Karpas-422 (cell line): ENCODE results near the gene GCNT2. TPM values are rescaled to one million over a fixed set of nuclear protein-coding genes. Genes with fewer than 3 reads are reported as not detected.

Experiments used
- DNase-seq: peaks from one replicate; pipeline ENCODE4 v3.0.0-alpha.2; 2015
- H2AFZ ChIP-seq: fragments of 200-600 bp; sonication (generic); 2 replicates; pipeline ENCODE4 v1.6.1; 2014; ENCODE audit warnings: antibody characterized with exemption, low read length, mixed read lengths
- H3K27ac ChIP-seq: fragments of 200-600 bp; sonication (generic); 2 replicates; pipeline ENCODE4 v1.5.1; 2014; ENCODE audit warnings: mild to moderate bottlenecking, low read length, moderate library complexity
- H3K27me3 ChIP-seq: fragments of 200-600 bp; sonication (generic); 2 replicates; pipeline ENCODE4 v1.6.1; 2014; ENCODE audit warnings: low read length, mixed read lengths
- H3K36me3 ChIP-seq: fragments of 200-600 bp; sonication (generic); 2 replicates; pipeline ENCODE4 v1.6.1; 2014; ENCODE audit warnings: low read length, mixed read lengths; ENCODE audit not compliant: insufficient read depth
- H3K4me1 ChIP-seq: fragments of 200-600 bp; sonication (generic); 2 replicates; pipeline ENCODE4 v1.6.1; 2014; ENCODE audit warnings: mild to moderate bottlenecking, low read length, mixed read lengths
- H3K4me2 ChIP-seq: fragments of 200-600 bp; sonication (generic); 2 replicates; pipeline ENCODE4 v1.6.1; 2014; ENCODE audit warnings: low read length, low read depth, mild to moderate bottlenecking; ENCODE audit not compliant: poor library complexity, severe bottlenecking
- H3K4me3 ChIP-seq: fragments of 200-600 bp; sonication (generic); 2 replicates; pipeline ENCODE4 v1.5.1; 2014; ENCODE audit warnings: mild to moderate bottlenecking, antibody characterized with exemption, low read length, mixed read lengths
- H3K79me2 ChIP-seq: fragments of 200-600 bp; sonication (generic); 2 replicates; pipeline ENCODE4 v1.6.1; 2014; ENCODE audit warnings: mild to moderate bottlenecking, low read length, mixed read lengths
- H3K9ac ChIP-seq: fragments of 200-600 bp; sonication (generic); 2 replicates; pipeline ENCODE4 v1.6.0; 2014; ENCODE audit warnings: low read length
- H3K9me2 ChIP-seq: fragments of 200-600 bp; sonication (generic), shearing (Covaris generic); replicated peaks from 2 replicates; pipeline ENCODE4 v1.6.0; 2014; ENCODE audit warnings: mild to moderate bottlenecking, low read length, moderate library complexity; ENCODE audit not compliant: insufficient read depth
- H3K9me3 ChIP-seq: fragments of 300-700, 200-600 bp; sonication (generic); 2 replicates; pipeline ENCODE4 v1.6.1; 2014; ENCODE audit warnings: low read length, mixed read lengths
- H4K20me1 ChIP-seq: fragments of 200-600 bp; sonication (generic); 2 replicates; pipeline ENCODE4 v1.6.1; 2014; ENCODE audit warnings: mild to moderate bottlenecking, antibody characterized with exemption, low read length, low read depth; ENCODE audit not compliant: insufficient read depth
- total RNA-seq: library from RNA; depleted of rRNA; stranded (reverse); fragments of >200 nt; shearing (Covaris generic); gene quantifications from 2 replicates; pipeline ENCODE4 v1.2.3, GENCODE V29; 2014; ENCODE audit warnings: low replicate concordance

Gene GCNT2
- total RNA-seq, 1 experiment from 2014 or later = 21.3 TPM

- Histone ChIP-seq H3K4me2 (peak overlapping the region; percentile 89), H3K27ac (peak overlapping the region; percentile 98), H3K4me3 (peak overlapping the region; percentile 73), H3K4me1 (peaks cover 87% of the 10 kb centered on the region), H3K27me3 (no peaks in the 10 kb centered on the region), H2AFZ (no peak overlapping the region), H4K20me1 (no peaks in the 10 kb centered on the region), H3K9ac (peak overlapping the region; percentile 73), H3K79me2 (peaks cover 45% of the 10 kb centered on the region), H3K9me3 (no peaks in the 10 kb centered on the region), H3K36me3 (no peaks in the 10 kb centered on the region), H3K9me2 (no peaks in the 10 kb centered on the region)
- DNase-seq = peak; percentile 65
These were observed 10.8 kb downstream of the GCNT2 start for GRCh38 chr6:10531942-10532341.

DNA sequence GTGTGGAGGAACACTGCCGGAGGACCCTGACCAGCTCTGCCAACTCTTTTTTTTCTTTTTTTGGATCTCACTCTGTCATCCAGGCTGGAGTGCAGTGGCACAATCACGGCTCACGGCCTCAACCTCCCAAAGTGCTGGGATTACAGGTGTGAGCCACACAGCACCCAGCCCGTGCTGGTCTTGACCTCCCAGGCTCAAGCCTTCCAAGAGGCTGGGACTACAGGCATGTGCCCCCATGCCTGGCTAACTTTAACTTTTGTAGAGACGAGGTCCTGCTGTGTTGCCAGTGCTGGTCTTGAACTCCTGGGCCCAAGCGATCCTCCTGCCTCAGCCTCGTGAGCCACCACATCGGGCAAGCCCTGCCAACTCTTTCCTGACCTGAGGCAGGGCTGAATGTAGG lies 11.2 kb downstream of the GCNT2 start:
- DNase-seq = peak; percentile 57
- Histone ChIP-seq H3K9ac (peak overlapping the region; percentile 73), H3K9me3 (no peaks in the 10 kb centered on the region), H3K79me2 (peaks cover 49% of the 10 kb centered on the region), H3K9me2 (no peaks in the 10 kb centered on the region), H3K4me2 (peak overlapping the region; percentile 89), H3K27ac (peak overlapping the region; percentile 98), H4K20me1 (no peaks in the 10 kb centered on the region), H3K27me3 (no peaks in the 10 kb centered on the region), H3K4me1 (peaks cover 90% of the 10 kb centered on the region), H3K4me3 (peak overlapping the region; percentile 73), H3K36me3 (no peaks in the 10 kb centered on the region; the same call in 1 of the 2 replicates), H2AFZ (no peak overlapping the region)

DNA sequence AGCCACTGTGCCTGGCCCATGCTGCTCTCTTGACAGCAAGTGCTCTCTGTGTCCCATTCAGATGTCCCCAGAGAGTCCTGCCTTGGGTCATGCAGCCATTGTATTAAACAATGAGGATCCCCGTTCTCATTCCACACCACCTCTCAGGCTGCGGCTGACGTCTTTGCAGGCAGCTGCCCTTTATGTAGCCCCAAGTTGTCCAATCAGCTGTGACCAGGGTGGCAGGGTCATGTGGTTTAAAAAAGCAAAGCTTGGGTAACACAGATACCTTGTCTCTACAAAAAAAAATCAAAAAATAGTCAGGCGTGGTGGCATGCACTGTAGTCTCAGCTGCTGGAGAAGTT lies 13.2 kb downstream of the GCNT2 start:
- H3K9me3 ChIP-seq = no peaks in the 10 kb centered on the region
- H3K4me2 ChIP-seq = peak overlapping the region; percentile 89
- H3K4me1 ChIP-seq = peaks cover 89% of the 10 kb centered on the region
- H3K27ac ChIP-seq = peak overlapping the region; percentile 98
- peaks cover 64% of the 10 kb centered on the region for H3K79me2 ChIP-seq
- no peaks in the 10 kb centered on the region for H3K27me3 ChIP-seq
- H3K4me3 ChIP-seq = peak overlapping the region; percentile 63; the same call in 1 of the 2 replicates
- peak overlapping the region; percentile 73 for H3K9ac ChIP-seq
- H3K36me3 ChIP-seq = no peaks in the 10 kb centered on the region; the same call in 1 of the 2 replicates
- no peaks in the 10 kb centered on the region for H3K9me2 ChIP-seq
- no peaks in the 10 kb centered on the region for H4K20me1 ChIP-seq
- peak; percentile 90 for DNase-seq
- H2AFZ ChIP-seq = no peak overlapping the region

GRCh38 chr6:10535193-10535592 lies 14.0 kb downstream of the GCNT2 start:
- H3K4me3 ChIP-seq = peak overlapping the region; percentile 63
- H2AFZ ChIP-seq = no peak overlapping the region
- no peaks in the 10 kb centered on the region for H3K9me3 ChIP-seq
- H4K20me1 ChIP-seq = no peaks in the 10 kb centered on the region
- no peaks in the 10 kb centered on the region; the same call in 1 of the 2 replicates for H3K36me3 ChIP-seq
- peaks cover 68% of the 10 kb centered on the region for H3K79me2 ChIP-seq
- DNase-seq = peak; percentile 85
- H3K9me2 ChIP-seq = no peaks in the 10 kb centered on the region
- H3K27me3 ChIP-seq = no peaks in the 10 kb centered on the region
- H3K4me2 ChIP-seq = peak overlapping the region; percentile 89
- peak overlapping the region; percentile 98 for H3K27ac ChIP-seq
- H3K9ac ChIP-seq = peak overlapping the region; percentile 73
- peaks cover 92% of the 10 kb centered on the region for H3K4me1 ChIP-seq

DNA sequence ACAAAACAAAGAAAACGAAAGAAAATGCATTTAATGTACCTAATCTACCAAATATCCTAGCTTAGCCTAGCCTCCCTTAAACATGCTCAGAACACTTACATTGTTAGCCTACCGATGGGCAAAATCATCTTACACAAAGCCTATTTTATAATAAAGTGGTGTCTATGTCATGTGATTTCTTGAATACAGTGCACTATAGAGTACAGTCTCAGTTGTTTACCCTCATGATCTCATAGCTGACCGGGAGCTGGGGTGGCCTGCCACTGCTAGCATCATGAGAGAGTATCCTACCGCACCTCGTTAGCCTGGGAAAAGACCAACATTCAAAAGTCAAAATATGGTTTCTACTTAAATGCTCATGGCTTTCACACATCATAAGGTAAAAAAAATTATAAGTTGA lies 16.6 kb downstream of the GCNT2 start:
- Histone ChIP-seq H3K27me3 (no peaks in the 10 kb centered on the region), H3K4me2 (no peak overlapping the region), H3K9ac (no peak overlapping the region), H3K9me2 (no peaks in the 10 kb centered on the region), H3K4me1 (peaks cover 82% of the 10 kb centered on the region), H3K9me3 (no peaks in the 10 kb centered on the region), H2AFZ (no peak overlapping the region), H3K79me2 (peaks cover 69% of the 10 kb centered on the region), H3K4me3 (no peak overlapping the region), H3K27ac (peak overlapping the region; percentile 24; the same call in 1 of the 2 replicates), H4K20me1 (no peaks in the 10 kb centered on the region), H3K36me3 (peaks cover 10% of the 10 kb centered on the region; the same call in 1 of the 2 replicates)
- no peak for DNase-seq

DNA sequence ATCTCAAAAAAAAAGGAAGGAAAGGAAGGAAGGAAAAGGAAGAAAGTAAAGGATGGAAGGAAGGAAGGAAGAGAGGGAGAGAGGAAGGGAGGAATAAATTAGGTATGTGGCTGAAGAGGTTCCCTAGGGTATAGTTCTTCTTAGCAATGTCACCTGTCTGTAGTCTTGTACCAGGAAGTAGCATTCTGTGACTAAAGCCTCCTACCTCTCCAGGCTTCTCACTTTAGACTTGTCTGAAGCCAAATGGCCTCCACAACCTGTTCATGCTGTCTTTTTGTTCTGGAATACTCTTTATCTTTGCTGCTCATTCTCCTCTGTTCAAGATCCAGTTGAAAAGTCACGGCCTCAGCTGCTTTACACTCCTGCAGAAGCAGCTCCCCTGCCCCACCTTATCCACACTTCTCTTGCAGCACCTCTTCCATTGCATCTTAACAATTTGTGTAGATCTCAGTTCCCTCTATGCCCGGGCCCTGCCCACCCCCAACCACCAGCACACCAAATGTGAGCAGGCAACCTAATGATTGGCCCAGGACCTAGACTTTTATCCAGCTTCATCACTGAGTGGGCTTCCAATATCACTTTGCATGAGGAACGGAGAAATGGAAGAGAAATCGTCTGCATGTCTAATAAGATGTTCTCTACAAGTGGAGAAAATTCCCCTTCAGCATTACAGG lies 19.1 kb downstream of the GCNT2 start:
- Histone ChIP-seq H4K20me1 (no peaks in the 10 kb centered on the region), H3K27ac (peak overlapping the region; percentile 55), H3K4me1 (peaks cover 57% of the 10 kb centered on the region), H3K27me3 (no peaks in the 10 kb centered on the region), H3K9me3 (no peaks in the 10 kb centered on the region), H3K79me2 (peaks cover 75% of the 10 kb centered on the region), H3K9ac (peak overlapping the region; percentile 4; the same call in 1 of the 2 replicates), H3K9me2 (no peaks in the 10 kb centered on the region), H2AFZ (no peak overlapping the region), H3K4me3 (no peak overlapping the region), H3K4me2 (peak overlapping the region; percentile 24), H3K36me3 (peaks cover 10% of the 10 kb centered on the region; the same call in 1 of the 2 replicates)
- DNase-seq = peak; percentile 62

DNA sequence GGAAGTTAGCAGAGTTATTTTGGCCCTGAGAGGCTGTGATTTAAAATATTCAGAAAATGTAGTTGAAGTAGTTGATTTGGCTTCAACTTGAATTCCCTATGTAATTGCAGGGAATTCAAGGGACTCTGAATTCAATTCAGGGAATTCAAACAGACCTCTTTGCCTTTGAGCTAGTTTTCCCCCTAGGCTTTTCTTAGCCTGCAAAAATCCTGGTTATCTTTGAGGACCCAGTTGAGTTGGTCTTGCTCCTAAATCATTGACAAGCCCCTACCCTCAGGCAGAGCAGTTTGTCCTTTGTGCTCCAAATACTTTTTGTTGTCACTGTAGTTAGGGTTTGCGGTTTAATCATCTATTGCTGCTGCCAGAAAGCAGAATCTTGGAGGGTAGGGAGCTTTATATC lies 20.4 kb downstream of the GCNT2 start:
- Histone ChIP-seq H3K9me3 (no peaks in the 10 kb centered on the region), H3K79me2 (peaks cover 81% of the 10 kb centered on the region), H3K4me2 (no peak overlapping the region), H3K27me3 (no peaks in the 10 kb centered on the region), H3K4me3 (no peak overlapping the region), H3K27ac (peak overlapping the region; percentile 20; the same call in 1 of the 2 replicates), H3K4me1 (peaks cover 43% of the 10 kb centered on the region), H4K20me1 (no peaks in the 10 kb centered on the region), H2AFZ (no peak overlapping the region), H3K9ac (no peak overlapping the region), H3K9me2 (no peaks in the 10 kb centered on the region), H3K36me3 (peaks cover 10% of the 10 kb centered on the region; the same call in 1 of the 2 replicates)
- DNase-seq = no peak

GRCh38 chr6:10542213-10542612 lies 21.1 kb downstream of the GCNT2 start:
- H3K9me2 ChIP-seq = no peaks in the 10 kb centered on the region
- H3K9ac ChIP-seq = no peak overlapping the region
- no peaks in the 10 kb centered on the region for H3K9me3 ChIP-seq
- H2AFZ ChIP-seq = no peak overlapping the region
- H3K4me1 ChIP-seq = peaks cover 37% of the 10 kb centered on the region
- H3K27ac ChIP-seq = no peak overlapping the region
- no peaks in the 10 kb centered on the region for H3K27me3 ChIP-seq
- H3K79me2 ChIP-seq = peaks cover 81% of the 10 kb centered on the region
- no peak for DNase-seq
- no peaks in the 10 kb centered on the region for H4K20me1 ChIP-seq
- H3K4me2 ChIP-seq = no peak overlapping the region
- H3K36me3 ChIP-seq = peaks cover 10% of the 10 kb centered on the region; the same call in 1 of the 2 replicates
- H3K4me3 ChIP-seq = no peak overlapping the region
